Measurements from ENCODE around the gene MTURN.

The MTURN gene

GRCh38 chr7:30162133-30162532, 27.3 kb downstream of the MTURN start:
- DNase-seq (ENCODE audit: low read depth in 2 of 2): no peak

DNA sequence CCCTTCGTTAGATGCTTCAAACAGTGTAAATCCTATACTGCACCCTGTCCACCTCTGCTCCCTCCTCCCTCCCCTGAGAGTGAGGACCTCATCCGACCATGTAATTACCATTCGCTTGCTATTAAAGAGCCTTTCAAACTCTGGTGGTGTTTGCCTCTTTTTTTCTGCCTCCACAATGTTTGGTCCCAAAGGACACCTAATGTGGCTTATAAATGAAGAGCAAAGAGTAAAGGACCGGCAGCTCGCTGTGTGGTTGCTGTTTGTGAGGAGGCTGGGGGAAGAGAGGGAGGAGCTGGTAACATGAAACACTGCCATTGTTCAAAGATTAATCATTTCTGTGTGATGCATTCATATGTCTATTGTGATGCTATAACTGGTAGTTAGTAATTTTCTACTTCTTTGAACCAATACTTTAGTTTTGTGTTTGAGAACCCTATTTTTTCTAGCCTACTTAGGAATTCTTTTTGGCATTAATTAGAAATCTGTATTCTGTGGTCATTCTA, 27.9 kb downstream of the MTURN start:
- no peak for DNase-seq (ENCODE audit: low read depth in 2 of 2)

DNA sequence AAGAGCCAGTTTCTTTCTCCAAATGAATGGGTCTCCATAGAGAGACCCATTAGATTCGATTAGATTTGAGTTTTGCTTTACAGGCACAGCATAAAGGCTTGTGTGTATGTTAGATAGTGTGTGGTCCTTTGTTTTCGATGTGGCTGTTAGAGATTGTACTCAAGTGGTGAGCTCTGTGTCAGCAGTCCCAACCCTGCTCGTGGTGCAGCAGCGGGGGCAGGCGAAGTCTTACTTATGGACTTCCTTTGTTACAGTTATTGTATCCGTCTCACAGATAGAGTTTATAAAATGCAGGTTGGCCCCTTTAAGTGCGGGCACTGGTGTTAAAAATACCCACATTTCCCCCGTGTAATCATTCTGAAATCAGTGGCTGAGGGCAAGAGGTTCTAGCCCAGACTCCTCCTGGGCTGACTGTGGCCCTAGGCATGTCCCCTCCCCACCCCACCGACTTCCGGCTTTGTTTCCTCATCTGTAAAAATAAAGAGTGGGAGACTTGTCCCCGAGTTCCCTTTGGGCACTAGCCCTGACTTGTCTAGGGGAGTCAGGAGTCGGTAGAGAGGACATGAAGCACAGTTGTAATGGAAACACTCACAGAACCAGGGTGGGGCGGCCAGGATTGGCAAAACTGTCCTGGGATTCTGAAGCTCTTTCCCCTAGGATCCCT, 28.6 kb downstream of the MTURN start:
- DNase-seq (ENCODE audit: low read depth in 2 of 2): no peak

DNA sequence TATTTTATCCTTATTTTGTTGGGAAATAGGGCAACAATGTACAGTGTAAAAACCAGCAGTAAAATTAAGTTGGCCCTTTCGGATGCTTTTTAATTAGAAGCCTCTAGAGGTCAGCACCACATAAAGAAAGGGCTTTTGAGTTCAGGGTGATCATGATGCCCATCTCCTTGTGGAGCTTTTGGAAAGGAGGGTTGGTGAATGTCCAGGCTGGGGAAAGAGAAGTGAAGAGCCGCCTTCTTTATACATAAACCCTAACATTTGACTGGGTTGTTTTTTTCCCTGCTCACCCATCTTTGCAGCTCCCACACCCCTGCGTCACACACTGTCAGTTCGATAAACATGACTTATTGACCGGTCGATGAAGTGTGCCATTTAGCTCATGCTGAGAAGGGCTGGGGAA, 29.8 kb downstream of the MTURN start:
- DNase-seq (ENCODE audit: low read depth in 2 of 2): no peak

DNA sequence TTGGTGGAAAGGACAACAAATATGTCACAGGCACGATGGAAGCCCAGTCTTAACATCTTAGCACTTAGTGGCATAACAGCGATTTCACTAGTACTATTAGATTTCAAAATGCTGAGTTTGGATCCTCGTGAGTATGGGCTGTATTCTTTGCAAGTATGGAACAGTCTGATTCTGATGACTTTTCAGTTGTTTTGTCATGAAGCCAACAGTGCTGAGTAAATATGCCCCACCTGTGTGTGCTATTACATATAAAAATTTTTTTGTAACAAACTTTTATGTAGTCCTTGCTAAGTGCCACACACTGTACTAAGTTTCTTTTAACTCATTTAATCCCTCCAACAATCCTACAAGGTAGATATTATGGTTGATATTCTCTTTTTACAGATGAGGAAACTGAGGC, 30.8 kb downstream of the MTURN start:
- no peak for DNase-seq (ENCODE audit: low read depth in 2 of 2)

DNA sequence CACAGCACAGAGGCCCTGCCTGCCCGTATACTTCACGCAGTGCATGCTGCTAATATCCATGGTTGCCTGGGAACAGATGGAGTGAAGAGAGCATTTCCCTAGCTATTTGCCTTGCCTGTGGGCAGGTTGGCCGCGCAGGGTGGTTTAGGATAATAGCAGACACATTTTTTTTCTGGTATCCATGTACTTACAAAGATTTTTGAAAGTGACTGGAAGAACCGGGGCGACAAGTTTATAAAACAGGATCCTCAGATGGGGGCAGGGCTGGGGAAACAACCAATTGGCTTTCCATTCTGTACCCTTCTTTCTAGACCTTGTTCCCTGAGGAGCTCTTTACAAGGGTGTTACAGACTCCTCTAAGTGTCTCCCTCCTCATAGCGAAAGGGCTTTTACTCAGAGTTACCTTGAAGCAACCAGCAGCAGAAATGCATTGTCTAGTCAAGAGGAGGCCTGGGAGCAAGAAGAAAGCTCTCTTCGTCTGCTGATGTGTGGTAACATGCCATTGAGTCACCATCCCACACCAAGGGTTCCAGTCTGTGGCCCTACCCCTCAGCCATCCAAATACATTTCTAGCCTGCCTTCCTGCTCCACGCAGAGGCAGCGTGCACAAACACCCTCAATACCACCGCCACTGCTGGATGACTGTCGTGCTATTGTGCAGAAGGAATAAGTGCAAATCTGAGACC, 31.5 kb downstream of the MTURN start:
- no peak for DNase-seq (ENCODE audit: low read depth in 2 of 2)

GRCh38 chr7:30166841-30167235, 32.1 kb downstream of the MTURN start:
- DNase-seq (ENCODE audit: low read depth in 2 of 2): no peak

- no peak for DNase-seq (ENCODE audit: low read depth in 2 of 2)
These were observed 33.1 kb downstream of the MTURN start for GRCh38 chr7:30167901-30168300.

- DNase-seq (ENCODE audit: low read depth in 2 of 2): no peak
These were observed 34.2 kb downstream of the MTURN start for GRCh38 chr7:30168835-30169573.

DNA sequence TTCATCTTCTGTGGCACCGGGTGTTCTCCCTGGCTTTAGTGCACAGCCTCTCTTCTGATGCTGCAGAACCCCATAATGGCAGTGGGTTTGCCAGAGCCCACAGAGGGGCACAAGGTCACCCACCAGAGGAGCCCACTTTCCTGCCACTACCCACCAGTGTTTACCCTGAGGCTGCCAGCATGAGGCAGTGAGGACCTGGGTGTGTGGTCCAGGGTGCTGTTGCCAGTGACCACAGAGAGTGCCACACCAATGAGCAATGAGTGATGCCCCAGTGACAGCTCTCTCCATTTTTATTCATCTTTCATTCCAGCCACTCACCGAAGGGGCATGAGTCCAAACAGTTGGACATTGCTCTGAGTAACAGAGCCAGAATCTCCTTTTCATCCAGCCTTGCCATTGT, 34.8 kb downstream of the MTURN start:
- no peak for DNase-seq (ENCODE audit: low read depth in 2 of 2)

DNA sequence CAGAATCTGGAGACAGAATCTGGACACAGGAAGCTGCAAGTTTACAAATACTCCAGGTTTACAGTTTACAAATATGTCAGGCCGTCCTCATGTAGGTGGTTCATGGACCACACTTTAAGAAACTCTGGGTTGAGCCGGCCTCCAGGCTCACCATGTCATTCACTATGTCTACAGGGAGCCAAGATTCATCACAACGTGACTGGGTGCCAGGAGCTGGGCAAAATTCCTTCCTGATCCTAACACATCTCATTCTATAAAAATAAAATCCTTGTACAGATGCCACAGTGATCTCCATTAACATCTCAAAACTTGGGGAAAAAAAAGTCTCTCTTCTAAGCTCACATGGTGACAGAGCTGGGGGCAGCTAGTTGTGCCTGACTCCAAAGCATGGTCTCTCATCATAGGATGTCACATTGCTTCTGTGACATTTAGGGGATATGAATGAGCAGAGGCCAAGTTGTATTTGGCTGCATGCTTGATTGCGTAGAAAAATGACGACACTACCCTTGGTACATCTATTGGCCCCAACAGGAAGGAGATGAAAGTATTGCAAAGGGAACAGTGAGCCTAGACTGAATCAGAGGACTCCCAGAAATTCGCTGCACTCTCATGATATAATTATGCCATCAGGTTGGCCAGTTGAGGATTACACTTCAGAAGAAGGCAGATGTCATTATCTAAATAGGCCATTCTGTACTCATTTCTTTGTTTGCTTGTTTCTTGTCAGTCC, 35.9 kb downstream of the MTURN start:
- no peak for DNase-seq (ENCODE audit: low read depth in 2 of 2)

DNA sequence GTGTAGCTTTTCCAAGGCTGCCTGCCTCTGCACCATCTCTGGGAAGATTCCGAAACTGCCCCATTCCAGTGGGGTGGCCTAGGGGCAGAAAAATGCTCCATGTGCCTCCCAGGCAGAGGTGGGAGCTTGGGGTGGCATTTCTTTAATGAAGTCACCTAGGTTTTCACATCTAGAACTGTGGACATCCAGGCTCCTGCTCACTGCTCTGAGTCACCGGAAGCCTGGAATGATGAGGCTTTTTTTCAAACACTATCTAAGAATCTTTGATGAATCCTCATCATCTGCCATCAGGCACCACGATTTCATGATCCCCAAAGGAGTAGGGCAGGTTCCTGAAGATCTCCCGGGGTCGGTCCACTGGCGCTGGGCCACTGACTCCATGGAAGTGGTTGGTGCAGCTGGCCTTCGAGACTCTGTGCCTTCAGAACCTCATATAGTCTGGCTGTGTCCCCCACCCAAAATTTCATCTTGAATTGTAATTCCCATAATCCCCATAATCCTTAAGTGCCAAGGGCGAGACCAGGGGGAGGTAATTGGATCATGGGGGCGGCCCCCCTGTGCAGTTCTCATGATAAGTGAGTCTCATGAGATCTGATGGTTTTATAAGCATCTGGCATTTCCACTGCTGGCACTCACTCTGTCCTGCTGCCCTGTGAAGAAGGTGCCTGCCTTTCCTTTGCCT, 37.1 kb downstream of the MTURN start:
- no peak for DNase-seq (ENCODE audit: low read depth in 2 of 2)

DNA sequence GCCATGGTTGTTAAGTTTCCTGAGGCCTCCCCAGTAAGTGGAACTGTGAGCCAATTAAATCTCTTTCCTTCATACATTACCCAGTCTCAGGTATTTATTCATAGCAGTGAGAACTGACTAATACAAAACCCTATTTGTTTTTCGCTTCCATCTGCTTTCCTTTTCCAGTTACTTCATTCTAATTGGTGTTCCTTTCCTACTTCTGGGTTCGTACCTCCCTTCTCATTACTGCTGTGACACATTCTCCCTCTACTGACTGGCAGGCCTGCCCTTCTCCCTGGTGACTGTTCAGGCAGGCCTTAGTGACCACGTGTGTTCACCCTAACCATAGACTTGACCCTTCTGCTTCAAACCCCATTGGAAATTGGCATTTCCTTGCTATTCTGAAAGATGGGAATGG, 37.7 kb downstream of the MTURN start:
- DNase-seq (ENCODE audit: low read depth in 2 of 2): no peak

DNA sequence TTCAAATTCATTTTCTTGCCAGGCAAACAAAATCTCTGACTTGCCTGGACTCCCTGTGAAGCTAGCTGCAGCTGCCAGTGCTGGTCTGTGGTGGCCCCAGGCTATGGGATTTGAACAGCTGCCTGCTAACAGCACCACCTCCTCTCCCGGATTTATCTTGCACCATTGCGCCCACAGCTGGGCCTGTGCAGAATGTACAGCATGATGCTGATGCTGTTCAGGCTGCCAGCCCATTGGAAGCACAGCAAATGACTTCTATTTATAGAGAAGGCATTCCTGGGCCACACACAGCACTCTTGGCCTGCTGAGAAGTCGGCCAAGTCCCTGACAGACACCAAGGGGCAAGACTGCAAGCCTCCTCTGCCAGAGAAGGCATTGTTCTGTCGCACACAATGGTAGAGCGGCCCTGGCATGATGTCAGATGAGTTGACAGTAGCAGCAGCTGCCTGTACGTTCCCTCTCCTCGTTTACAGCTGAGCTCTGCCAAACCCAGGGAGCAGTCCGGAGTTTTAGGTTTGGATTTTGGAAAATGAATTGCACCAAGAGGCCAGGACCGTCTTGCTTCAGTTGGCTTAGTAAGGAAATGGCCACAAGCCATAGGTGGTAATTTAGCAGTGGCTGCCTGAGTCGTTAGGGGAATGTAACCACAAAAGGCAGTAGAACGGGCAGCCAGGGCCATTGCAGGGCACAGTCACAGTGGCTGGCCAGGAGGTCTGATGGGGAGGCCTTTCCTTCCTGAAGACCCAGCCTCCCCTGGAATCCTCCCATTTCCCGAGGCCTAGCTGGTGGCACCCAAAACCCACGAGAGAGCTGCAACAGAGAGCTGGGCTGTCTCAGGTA, 38.5 kb downstream of the MTURN start:
- no peak for DNase-seq (ENCODE audit: low read depth in 2 of 2)

DNA sequence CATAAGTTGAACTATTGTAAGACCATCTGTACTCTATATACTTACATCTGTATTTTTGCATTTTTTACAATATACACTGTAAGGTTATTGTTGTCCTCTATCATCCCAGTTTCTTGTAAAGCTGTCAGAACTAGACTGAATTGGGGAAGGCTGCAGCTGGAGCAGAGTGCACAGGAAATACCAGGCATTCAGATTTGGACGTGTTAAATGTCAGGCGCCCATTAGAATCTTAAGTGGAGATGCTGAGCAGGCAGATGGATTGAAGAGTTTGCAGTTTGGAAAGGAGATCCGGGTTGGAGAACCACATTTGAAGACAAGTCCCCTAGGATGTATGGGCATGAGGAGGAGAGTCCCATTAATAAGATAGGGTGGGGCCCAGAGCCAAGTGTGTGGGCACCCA, 40.4 kb downstream of the MTURN start:
- DNase-seq (ENCODE audit: low read depth in 2 of 2): no peak

- DNase-seq (ENCODE audit: low read depth in 2 of 2): no peak
These were observed 40.9 kb downstream of the MTURN start for GRCh38 chr7:30175636-30176147.

- DNase-seq (ENCODE audit: low read depth in 2 of 2): no peak
These were observed 41.8 kb downstream of the MTURN start for GRCh38 chr7:30176463-30177109.

- DNase-seq (ENCODE audit: low read depth in 2 of 2): no peak
These were observed 42.4 kb downstream of the MTURN start for GRCh38 chr7:30177186-30177585.

DNA sequence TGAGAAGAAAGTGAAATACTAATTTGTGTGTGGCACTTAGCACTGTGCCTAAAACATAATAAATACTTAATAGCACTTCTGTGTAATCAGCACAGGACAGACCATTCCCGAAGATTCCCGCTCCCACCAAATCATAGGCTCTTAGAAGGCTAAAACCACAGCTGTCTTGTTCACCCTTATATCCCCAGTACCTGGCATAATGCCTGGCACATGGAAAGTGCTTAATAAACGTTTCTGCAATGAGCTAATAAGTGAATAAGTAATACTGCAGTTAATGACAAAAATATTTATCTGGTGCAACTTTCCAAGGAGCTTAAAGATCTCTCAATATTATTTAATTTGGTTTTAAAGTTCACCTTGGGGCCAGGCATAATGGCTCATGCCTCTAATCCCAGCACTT, 43.2 kb downstream of the MTURN start:
- no peak for DNase-seq (ENCODE audit: low read depth in 2 of 2)

Measured in stimulated activated CD4-positive, alpha-beta T cell treated with anti-CD3 and anti-CD28 coated beads, Interleukin-1b, Interleukin-23, amount 100 ng/mL, for 4 hours (primary cell).